Chondrocyte (in vitro differentiated cells): ENCODE data around the gene HDAC9. TPM values are rescaled to one million over a fixed set of nuclear protein-coding genes. Genes with fewer than 3 reads are reported as not detected.

Source experiments
- DNase-seq: peaks from one replicate; pipeline ENCODE4 v3.0.0; 2021; ENCODE audit warnings: mixed read lengths, low spot score
- H3K27ac Mint-ChIP-seq: one replicate; pipeline ENCODE4 v1.8.0; 2021; ENCODE audit warnings: mild to moderate bottlenecking, moderate library complexity, mixed read lengths; ENCODE audit not compliant: unreplicated experiment
- H3K27me3 Mint-ChIP-seq: 2 replicates; pipeline ENCODE4 v1.8.0; 2021; ENCODE audit warnings: low read depth, mixed read lengths
- H3K36me3 Mint-ChIP-seq: 2 replicates; pipeline ENCODE4 v1.8.0; 2021; ENCODE audit warnings: low read depth, mixed read lengths
- H3K4me1 Mint-ChIP-seq: 2 replicates; pipeline ENCODE4 v1.8.0; 2021; ENCODE audit warnings: low read depth, mild to moderate bottlenecking, mixed read lengths
- H3K4me3 Mint-ChIP-seq: one replicate; pipeline ENCODE4 v1.8.0; 2021; ENCODE audit warnings: mild to moderate bottlenecking, moderate library complexity, mixed read lengths; ENCODE audit not compliant: unreplicated experiment
- H3K9me3 Mint-ChIP-seq: 2 replicates; pipeline ENCODE4 v1.8.0; 2021; ENCODE audit warnings: low read depth, mixed read lengths
- total RNA-seq: library from RNA; stranded (reverse); gene quantifications from 3 replicates; pipeline ENCODE4 v1.2.1, GENCODE V29; 2021
- TF ChIP-seq, protein P1 (sequence below): fragments of 200-600 bp; sonication (generic); IDR thresholded peaks from 2 replicates; pipeline ENCODE4 v1.5.0; 2021; ENCODE audit warnings: antibody characterized with exemption, mild to moderate bottlenecking, moderate library complexity

The HDAC9 gene
- total RNA-seq, 1 donor from 2014 or later: 5.9 TPM

DNA sequence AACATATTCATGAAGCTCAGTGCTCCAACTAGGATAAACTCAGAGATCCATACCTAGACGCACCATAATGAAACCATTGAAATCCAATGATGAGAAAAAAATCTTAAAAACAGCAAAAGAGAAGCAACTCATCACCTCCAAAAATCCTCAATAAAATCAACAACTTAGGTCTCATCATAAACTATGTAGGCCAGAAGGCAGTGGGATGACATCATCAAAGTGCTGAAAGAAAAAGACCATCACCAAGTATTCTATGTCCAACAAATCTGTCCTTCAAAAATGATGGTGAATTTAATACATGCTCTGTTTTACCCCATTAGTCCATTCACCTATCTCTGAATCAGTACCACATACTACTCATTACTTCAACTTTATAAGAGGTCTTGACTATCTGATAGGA lies 304.4 kb downstream of the HDAC9 start:
- peaks cover 12% of the 10 kb centered on the region for H3K4me1 Mint-ChIP-seq
- H3K9me3 Mint-ChIP-seq: peaks cover 3% of the 10 kb centered on the region
- H3K27ac Mint-ChIP-seq: no peak overlapping the region
- no peak overlapping the region for H3K4me3 Mint-ChIP-seq
- no peak for DNase-seq
- peaks cover 3% of the 10 kb centered on the region for H3K36me3 Mint-ChIP-seq
- no peaks in the 10 kb centered on the region for H3K27me3 Mint-ChIP-seq
- TF ChIP-seq, protein P1, sequence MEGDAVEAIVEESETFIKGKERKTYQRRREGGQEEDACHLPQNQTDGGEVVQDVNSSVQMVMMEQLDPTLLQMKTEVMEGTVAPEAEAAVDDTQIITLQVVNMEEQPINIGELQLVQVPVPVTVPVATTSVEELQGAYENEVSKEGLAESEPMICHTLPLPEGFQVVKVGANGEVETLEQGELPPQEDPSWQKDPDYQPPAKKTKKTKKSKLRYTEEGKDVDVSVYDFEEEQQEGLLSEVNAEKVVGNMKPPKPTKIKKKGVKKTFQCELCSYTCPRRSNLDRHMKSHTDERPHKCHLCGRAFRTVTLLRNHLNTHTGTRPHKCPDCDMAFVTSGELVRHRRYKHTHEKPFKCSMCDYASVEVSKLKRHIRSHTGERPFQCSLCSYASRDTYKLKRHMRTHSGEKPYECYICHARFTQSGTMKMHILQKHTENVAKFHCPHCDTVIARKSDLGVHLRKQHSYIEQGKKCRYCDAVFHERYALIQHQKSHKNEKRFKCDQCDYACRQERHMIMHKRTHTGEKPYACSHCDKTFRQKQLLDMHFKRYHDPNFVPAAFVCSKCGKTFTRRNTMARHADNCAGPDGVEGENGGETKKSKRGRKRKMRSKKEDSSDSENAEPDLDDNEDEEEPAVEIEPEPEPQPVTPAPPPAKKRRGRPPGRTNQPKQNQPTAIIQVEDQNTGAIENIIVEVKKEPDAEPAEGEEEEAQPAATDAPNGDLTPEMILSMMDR: no peak

- H3K9me3 Mint-ChIP-seq: peaks cover 10% of the 10 kb centered on the region
- no peak overlapping the region for H3K4me3 Mint-ChIP-seq
- peaks cover 8% of the 10 kb centered on the region for H3K36me3 Mint-ChIP-seq
- TF ChIP-seq, protein P1: no peak
- no peak for DNase-seq
- no peaks in the 10 kb centered on the region for H3K4me1 Mint-ChIP-seq
- H3K27ac Mint-ChIP-seq: no peak overlapping the region
- no peaks in the 10 kb centered on the region for H3K27me3 Mint-ChIP-seq
Observed at GRCh38 chr7:18803923-18804322, 308.4 kb downstream of the HDAC9 start.

GRCh38 chr7:18806177-18806576 lies 310.6 kb downstream of the HDAC9 start:
- peaks cover 5% of the 10 kb centered on the region for H3K36me3 Mint-ChIP-seq
- no peaks in the 10 kb centered on the region for H3K4me1 Mint-ChIP-seq
- H3K27ac Mint-ChIP-seq: no peak overlapping the region
- no peaks in the 10 kb centered on the region for H3K27me3 Mint-ChIP-seq
- H3K4me3 Mint-ChIP-seq: no peak overlapping the region
- DNase-seq: no peak
- peaks cover 8% of the 10 kb centered on the region for H3K9me3 Mint-ChIP-seq
- TF ChIP-seq, protein P1: no peak

DNA sequence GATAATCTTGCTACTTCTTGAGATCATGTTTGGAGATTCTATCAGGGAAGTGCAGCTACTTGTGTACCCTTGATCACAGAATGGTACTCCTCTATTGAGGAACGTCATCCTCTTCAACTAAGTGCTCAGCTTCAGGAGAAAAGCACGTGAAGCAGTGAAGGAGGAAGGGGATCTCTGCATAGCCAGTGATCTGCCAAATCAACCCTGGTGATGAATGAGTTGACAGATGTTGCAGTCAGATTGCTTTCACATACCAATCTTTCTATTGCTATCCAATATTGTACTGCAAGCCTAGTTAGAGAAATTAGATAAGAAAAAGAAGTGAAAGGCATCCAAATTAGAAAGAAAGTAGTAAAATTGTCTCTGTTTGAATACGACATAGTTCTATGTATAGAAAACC lies 312.5 kb downstream of the HDAC9 start:
- no peak for DNase-seq
- Mint-ChIP-seq H3K27me3 (no peaks in the 10 kb centered on the region), H3K4me1 (no peaks in the 10 kb centered on the region), H3K9me3 (peaks cover 15% of the 10 kb centered on the region), H3K36me3 (peaks cover 9% of the 10 kb centered on the region), H3K4me3 (no peak overlapping the region), H3K27ac (no peak overlapping the region)
- TF ChIP-seq, protein P1: no peak

- H3K27ac Mint-ChIP-seq: no peak overlapping the region
- H3K9me3 Mint-ChIP-seq: peaks cover 13% of the 10 kb centered on the region
- no peaks in the 10 kb centered on the region for H3K27me3 Mint-ChIP-seq
- DNase-seq: no peak
- peaks cover 6% of the 10 kb centered on the region for H3K36me3 Mint-ChIP-seq
- no peak overlapping the region for H3K4me3 Mint-ChIP-seq
- no peaks in the 10 kb centered on the region for H3K4me1 Mint-ChIP-seq
- TF ChIP-seq, protein P1: no peak
Observed at GRCh38 chr7:18815261-18815960, 319.9 kb downstream of the HDAC9 start.
